ENCODE data around the gene TBRG4.

DNA sequence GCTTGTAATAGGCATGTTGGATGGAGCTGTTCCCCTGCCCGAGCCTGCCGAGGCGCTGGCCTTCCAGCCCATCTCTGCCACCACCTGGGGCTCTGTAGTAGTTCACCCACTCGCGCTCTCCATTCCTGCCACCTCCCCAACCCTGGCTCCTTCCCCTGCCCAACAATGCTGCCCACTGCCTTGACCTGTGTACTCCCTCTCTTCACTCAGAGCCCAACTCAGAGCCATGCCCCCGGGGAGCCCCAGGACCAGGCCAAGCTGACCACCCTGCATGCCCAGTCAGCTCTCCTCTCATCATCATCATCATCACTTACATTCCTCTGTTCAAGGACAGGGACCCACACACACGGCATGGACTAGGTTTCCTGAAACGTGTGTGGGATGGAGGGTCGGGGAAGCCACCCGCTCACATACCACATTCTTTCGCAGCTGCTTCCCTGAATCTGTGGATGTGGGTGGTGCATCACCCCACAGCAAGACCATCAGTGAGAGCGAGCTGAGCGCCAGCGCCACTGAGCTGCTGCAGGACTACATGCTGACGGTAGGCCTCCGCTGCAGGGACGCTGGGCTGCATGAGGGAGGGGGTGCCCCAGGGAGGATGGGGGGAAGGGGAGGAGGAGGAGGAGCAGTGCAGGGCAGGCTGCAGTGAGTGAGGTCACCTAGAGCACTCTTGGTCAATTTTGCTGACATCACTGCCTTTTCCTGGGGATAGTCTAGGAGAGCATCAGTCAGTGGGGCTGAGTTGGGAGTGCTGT lies 38.3 kb downstream of the TBRG4 start:
- TF ChIP-seq, protein P1, sequence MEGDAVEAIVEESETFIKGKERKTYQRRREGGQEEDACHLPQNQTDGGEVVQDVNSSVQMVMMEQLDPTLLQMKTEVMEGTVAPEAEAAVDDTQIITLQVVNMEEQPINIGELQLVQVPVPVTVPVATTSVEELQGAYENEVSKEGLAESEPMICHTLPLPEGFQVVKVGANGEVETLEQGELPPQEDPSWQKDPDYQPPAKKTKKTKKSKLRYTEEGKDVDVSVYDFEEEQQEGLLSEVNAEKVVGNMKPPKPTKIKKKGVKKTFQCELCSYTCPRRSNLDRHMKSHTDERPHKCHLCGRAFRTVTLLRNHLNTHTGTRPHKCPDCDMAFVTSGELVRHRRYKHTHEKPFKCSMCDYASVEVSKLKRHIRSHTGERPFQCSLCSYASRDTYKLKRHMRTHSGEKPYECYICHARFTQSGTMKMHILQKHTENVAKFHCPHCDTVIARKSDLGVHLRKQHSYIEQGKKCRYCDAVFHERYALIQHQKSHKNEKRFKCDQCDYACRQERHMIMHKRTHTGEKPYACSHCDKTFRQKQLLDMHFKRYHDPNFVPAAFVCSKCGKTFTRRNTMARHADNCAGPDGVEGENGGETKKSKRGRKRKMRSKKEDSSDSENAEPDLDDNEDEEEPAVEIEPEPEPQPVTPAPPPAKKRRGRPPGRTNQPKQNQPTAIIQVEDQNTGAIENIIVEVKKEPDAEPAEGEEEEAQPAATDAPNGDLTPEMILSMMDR (IDR thresholded peaks at IDR 0.05; ENCODE audit: insufficient read depth, low read length) = no peak
- no peak for TF ChIP-seq GABPA (IDR thresholded peaks at IDR 0.05; ENCODE audit: low read depth)
- peak; percentile 8; the same call in 1 of the 2 replicates for TF ChIP-seq POLR2AphosphoS5 (IDR thresholded peaks at IDR 0.05; ENCODE audit: low read depth)
- TF ChIP-seq SPI1 (IDR thresholded peaks at IDR 0.05; ENCODE audit: borderline replicate concordance, low read depth) = no peak
- TF ChIP-seq, protein P2, sequence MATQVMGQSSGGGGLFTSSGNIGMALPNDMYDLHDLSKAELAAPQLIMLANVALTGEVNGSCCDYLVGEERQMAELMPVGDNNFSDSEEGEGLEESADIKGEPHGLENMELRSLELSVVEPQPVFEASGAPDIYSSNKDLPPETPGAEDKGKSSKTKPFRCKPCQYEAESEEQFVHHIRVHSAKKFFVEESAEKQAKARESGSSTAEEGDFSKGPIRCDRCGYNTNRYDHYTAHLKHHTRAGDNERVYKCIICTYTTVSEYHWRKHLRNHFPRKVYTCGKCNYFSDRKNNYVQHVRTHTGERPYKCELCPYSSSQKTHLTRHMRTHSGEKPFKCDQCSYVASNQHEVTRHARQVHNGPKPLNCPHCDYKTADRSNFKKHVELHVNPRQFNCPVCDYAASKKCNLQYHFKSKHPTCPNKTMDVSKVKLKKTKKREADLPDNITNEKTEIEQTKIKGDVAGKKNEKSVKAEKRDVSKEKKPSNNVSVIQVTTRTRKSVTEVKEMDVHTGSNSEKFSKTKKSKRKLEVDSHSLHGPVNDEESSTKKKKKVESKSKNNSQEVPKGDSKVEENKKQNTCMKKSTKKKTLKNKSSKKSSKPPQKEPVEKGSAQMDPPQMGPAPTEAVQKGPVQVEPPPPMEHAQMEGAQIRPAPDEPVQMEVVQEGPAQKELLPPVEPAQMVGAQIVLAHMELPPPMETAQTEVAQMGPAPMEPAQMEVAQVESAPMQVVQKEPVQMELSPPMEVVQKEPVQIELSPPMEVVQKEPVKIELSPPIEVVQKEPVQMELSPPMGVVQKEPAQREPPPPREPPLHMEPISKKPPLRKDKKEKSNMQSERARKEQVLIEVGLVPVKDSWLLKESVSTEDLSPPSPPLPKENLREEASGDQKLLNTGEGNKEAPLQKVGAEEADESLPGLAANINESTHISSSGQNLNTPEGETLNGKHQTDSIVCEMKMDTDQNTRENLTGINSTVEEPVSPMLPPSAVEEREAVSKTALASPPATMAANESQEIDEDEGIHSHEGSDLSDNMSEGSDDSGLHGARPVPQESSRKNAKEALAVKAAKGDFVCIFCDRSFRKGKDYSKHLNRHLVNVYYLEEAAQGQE (IDR thresholded peaks at IDR 0.05; ENCODE audit: insufficient replicate concordance, low read depth) = no peak
